ENCODE measurements around the gene MBOAT2. TPM values are rescaled to one million over a fixed set of nuclear protein-coding genes. Genes with fewer than 3 reads are reported as not detected.

The MBOAT2 gene
- total and polyA plus RNA-seq, 4 donors: 9.0 to 72.9 (median 16.8) TPM

GRCh38 chr2:8885449-8886201, 117.9 kb downstream of the MBOAT2 start:
- no peak for ATAC-seq (ENCODE audit: insufficient read depth, low FRiP score)
- no peaks in the 10 kb centered on the region for H3K27me3 ChIP-seq (ENCODE audit: control insufficient read depth in 3 of 3, insufficient read depth in 3 of 3, low read length in 2 of 3)
- TF ChIP-seq CTCF (IDR thresholded peaks at IDR 0.05; ENCODE audit: control extremely low read depth, extremely low read depth): no peak
- no peak overlapping the region for H3K27ac ChIP-seq (ENCODE audit: low read depth in 1 of 2, low read length in 1 of 2)
- WGBS, 2 donors: 93 to 96% methylated on average over 7 of the region's 7 CpGs
- peaks cover 0 to 6% (median 4%) of the 10 kb centered on the region in 4 donors for H3K36me3 ChIP-seq (ENCODE audit: control insufficient read depth in 4 of 4, insufficient read depth in 4 of 4, low read length in 4 of 4)
- H3K4me1 ChIP-seq (ENCODE audit: control insufficient read depth in 5 of 5, insufficient read depth in 5 of 5, low read length in 5 of 5): peaks cover 0 to 2% (median 0%) of the 10 kb centered on the region in 5 donors
- DNase-seq: no peak
- no peaks in the 10 kb centered on the region for H3K9me3 ChIP-seq (ENCODE audit: control insufficient read depth in 4 of 4, insufficient read depth in 3 of 4, low read length in 3 of 4)
- no peak overlapping the region for H3K9ac ChIP-seq (ENCODE audit: insufficient read depth in 1 of 2, low read length in 2 of 2)
- H3K4me3 ChIP-seq: no peak overlapping the region

- Histone ChIP-seq H3K27me3 (ENCODE audit: control insufficient read depth in 3 of 3, insufficient read depth in 3 of 3, low read length in 2 of 3) (no peaks in the 10 kb centered on the region), H3K9ac (ENCODE audit: insufficient read depth in 1 of 2, low read length in 2 of 2) (no peak overlapping the region), H3K4me3 (no peak overlapping the region), H3K36me3 (ENCODE audit: control insufficient read depth in 4 of 4, insufficient read depth in 4 of 4, low read length in 4 of 4) (peaks cover 0 to 9% (median 4%) of the 10 kb centered on the region in 4 donors), H3K27ac (ENCODE audit: low read depth in 1 of 2, low read length in 1 of 2) (no peak overlapping the region), H3K4me1 (ENCODE audit: control insufficient read depth in 5 of 5, insufficient read depth in 5 of 5, low read length in 5 of 5) (peaks cover 0 to 2% (median 0%) of the 10 kb centered on the region in 5 donors), H3K9me3 (ENCODE audit: control insufficient read depth in 4 of 4, insufficient read depth in 3 of 4, low read length in 3 of 4) (no peaks in the 10 kb centered on the region)
- DNase-seq (no peak), ATAC-seq (ENCODE audit: insufficient read depth, low FRiP score) (no peak)
- TF ChIP-seq CTCF (IDR thresholded peaks at IDR 0.05; ENCODE audit: control extremely low read depth, extremely low read depth): no peak
- 94 to 98% methylated on average over 4 of the region's 4 CpGs for WGBS, 2 donors
Observed at GRCh38 chr2:8884812-8885211, 118.7 kb downstream of the MBOAT2 start.

GRCh38 chr2:8882094-8882493, 121.4 kb downstream of the MBOAT2 start:
- DNase-seq: peak in 1 of 3 donors; percentile 13
- no peak overlapping the region for H3K27ac ChIP-seq (ENCODE audit: low read depth in 1 of 2, low read length in 1 of 2)
- ATAC-seq (ENCODE audit: insufficient read depth, low FRiP score): no peak
- no peak overlapping the region for H3K9ac ChIP-seq (ENCODE audit: insufficient read depth in 1 of 2, low read length in 2 of 2)
- no peaks in the 10 kb centered on the region for H3K4me1 ChIP-seq (ENCODE audit: control insufficient read depth in 5 of 5, insufficient read depth in 5 of 5, low read length in 5 of 5)
- no peaks in the 10 kb centered on the region for H3K9me3 ChIP-seq (ENCODE audit: control insufficient read depth in 4 of 4, insufficient read depth in 3 of 4, low read length in 3 of 4)
- peaks cover 3 to 12% (median 4%) of the 10 kb centered on the region in 4 donors for H3K36me3 ChIP-seq (ENCODE audit: control insufficient read depth in 4 of 4, insufficient read depth in 4 of 4, low read length in 4 of 4)
- WGBS, 2 donors: 82 to 83% methylated on average over 5 of the region's 5 CpGs
- H3K4me3 ChIP-seq: no peak overlapping the region
- H3K27me3 ChIP-seq (ENCODE audit: control insufficient read depth in 3 of 3, insufficient read depth in 3 of 3, low read length in 2 of 3): no peaks in the 10 kb centered on the region
- TF ChIP-seq CTCF (IDR thresholded peaks at IDR 0.05; ENCODE audit: control extremely low read depth, extremely low read depth): no peak

Data from lung (tissue), 12 donors.